T-cell (primary cell): Measurements from ENCODE around the gene KRTAP9-6. TPM values are rescaled to one million over a fixed set of nuclear protein-coding genes. Genes with fewer than 3 reads are reported as not detected.

ENCODE experiments used
- ATAC-seq, 4 experiments: fragments of 200-7000 bp in 3 of 4; fragments of 150-1000 bp in 1 of 4; cut with Tn5 transposase; replicated peaks in 1 of 4; 1 replicate in 3 of 4; 2 replicates in 1 of 4; pipeline ENCODE4 v1.10.0; 2021; ENCODE audit warnings: moderate library complexity in 3 of 4, mild to moderate bottlenecking in 2 of 4, moderate number of reproducible peaks in 1 of 4
- CTCF ChIA-PET, 2 donors: fragments of 300-600 bp; sonication (Branson Sonifier 250); formaldehyde crosslinking; loops; one replicate each; lab custom pipeline; 2022; ENCODE audit warnings: antibody characterized with exemption in 2 of 2; lab: Charles Lee
- POLR2A ChIA-PET, 2 donors: fragments of 300-600 bp; sonication (Branson Sonifier 250); formaldehyde crosslinking; loops; one replicate each; lab custom pipeline; 2022; ENCODE audit warnings: antibody characterized with exemption in 2 of 2; lab: Charles Lee
- DNase-seq, 35 experiments: peaks; one replicate each; pipeline versions ENCODE4 v3.0.0 to v3.0.0-alpha.2; 2013 to 2023
- H3K27ac ChIP-seq: one replicate; pipeline ENCODE4 v1.5.1; 2013; ENCODE audit warnings: low read length
- H3K27me3 ChIP-seq, 2 experiments: replicated peaks in 1 of 2; 1 replicate in 1 of 2; 2 replicates in 1 of 2; pipeline versions ENCODE4 v1.6.1 to v1.7.0; 2013; ENCODE audit warnings: low read length in 1 of 2, mixed read lengths in 1 of 2; ENCODE audit not compliant: control insufficient read depth in 2 of 2, insufficient read depth in 2 of 2; ENCODE audit errors: extremely low read depth in 1 of 2
- H3K36me3 ChIP-seq, 2 donors: 1 replicate in 1 of 2; 2 replicates in 1 of 2; pipeline versions ENCODE4 v1.6.1 to v1.7.0; 2013; ENCODE audit warnings: low read length in 1 of 2; ENCODE audit not compliant: control insufficient read depth in 2 of 2, insufficient read depth in 1 of 2; ENCODE audit errors: extremely low read depth in 1 of 2
- H3K4me1 ChIP-seq, 2 experiments: 1 replicate in 1 of 2; 2 replicates in 1 of 2; pipeline versions ENCODE4 v1.6.1 to v1.7.0; 2013; ENCODE audit warnings: low read length in 2 of 2, mixed read lengths in 1 of 2; ENCODE audit not compliant: insufficient read depth in 2 of 2, control insufficient read depth in 1 of 2; ENCODE audit errors: extremely low read depth in 1 of 2
- H3K4me3 ChIP-seq, 2 donors: 1 replicate in 1 of 2; 2 replicates in 1 of 2; pipeline versions ENCODE4 v1.5.1 to v1.7.0; 2013; ENCODE audit warnings: mild to moderate bottlenecking in 2 of 2, low read length in 1 of 2, moderate library complexity in 1 of 2; ENCODE audit not compliant: control insufficient read depth in 1 of 2; ENCODE audit errors: extremely low read depth in 1 of 2
- H3K9me3 ChIP-seq: 2 replicates; pipeline ENCODE4 v1.7.0; 2013
- H3K27ac Mint-ChIP-seq, 2 donors: one replicate each; pipeline ENCODE4 v1.8.0; 2020 to 2021; ENCODE audit warnings: mild to moderate bottlenecking in 2 of 2, mixed read lengths in 2 of 2
- H3K27me3 Mint-ChIP-seq, 2 donors: one replicate each; pipeline ENCODE4 v1.8.0; 2021 to 2022; ENCODE audit warnings: mixed read lengths in 2 of 2
- H3K36me3 Mint-ChIP-seq: one replicate; pipeline ENCODE4 v1.8.0; 2021; ENCODE audit warnings: mixed read lengths
- H3K4me1 Mint-ChIP-seq, 3 donors: one replicate each; pipeline ENCODE4 v1.8.0; 2020 to 2022; ENCODE audit warnings: mixed read lengths in 3 of 3, mild to moderate bottlenecking in 1 of 3
- H3K4me3 Mint-ChIP-seq, 3 donors: one replicate each; pipeline ENCODE4 v1.8.0; 2020 to 2022; ENCODE audit warnings: mild to moderate bottlenecking in 3 of 3, mixed read lengths in 3 of 3, moderate library complexity in 3 of 3
- H3K9me3 Mint-ChIP-seq, 3 donors: one replicate each; pipeline ENCODE4 v1.8.0; 2020 to 2022; ENCODE audit warnings: mixed read lengths in 3 of 3
- WGBS: methylation state at CpG from one replicate; pipeline ENCODE4 v1.1.5; 2013; ENCODE audit warnings: missing lambda C conversion rate; ENCODE audit not compliant: insufficient coverage; 5-methylcytosine and 5-hydroxymethylcytosine counted together
- total RNA-seq, 35 experiments: library from RNA in 6 of 35; stranded (reverse) in 6 of 35; fragments of 120-200 nt in 1 of 35; gene quantifications; one replicate each; pipeline versions ENCODE4 v1.2.1 to v1.2.4 and lab custom pipeline; 2013 to 2026

KRTAP9-6 gene
- total RNA-seq, 5 donors from 2014 or later (not counting 1 experiment from before 2014, with no cell fraction given): not detected

DNA sequence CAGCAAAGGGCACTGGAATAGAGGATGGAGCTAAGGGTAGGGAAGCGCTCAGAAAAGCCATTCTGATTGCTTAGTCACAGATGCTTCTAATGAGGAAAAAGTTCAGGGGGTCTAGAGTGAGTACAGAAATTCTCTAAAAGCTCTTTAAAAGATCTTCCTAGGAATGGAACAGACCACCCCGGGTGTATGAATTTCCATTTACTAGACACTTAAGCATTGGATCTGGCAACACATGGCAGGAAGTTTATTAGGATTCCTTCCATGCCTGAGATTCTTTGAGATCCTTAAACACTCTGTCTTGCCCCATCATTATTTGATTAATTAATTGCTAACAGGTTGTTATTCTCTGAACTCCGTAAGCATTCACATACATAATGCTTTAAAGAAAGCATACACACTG is 18.9 kb downstream of the KRTAP9-6 start:
- Mint-ChIP-seq H3K9me3 (no peaks in the 10 kb centered on the region), H3K36me3 (no peaks in the 10 kb centered on the region), H3K27ac (no peak overlapping the region), H3K27me3 (no peaks in the 10 kb centered on the region), H3K4me3 (no peak overlapping the region), H3K4me1 (peaks cover 16 to 19% (median 18%) of the 10 kb centered on the region in 3 donors)
- ATAC-seq (no peak), DNase-seq (no peak)
- H3K36me3 ChIP-seq: no peaks in the 10 kb centered on the region
- 100% methylated on average over 1 of the region's 3 CpGs for WGBS
- CTCF ChIA-PET: no interaction called here
- POLR2A ChIA-PET: interaction anchor here in 1 of 2 donors (0.5 kb wide), 1 partner anchor 11 kb away, joined by 3 read pairs; no protein-coding TSS in a partner anchor
- H3K27ac ChIP-seq: no peak overlapping the region
- peaks cover 5% of the 10 kb centered on the region in 2 experiments for H3K4me1 ChIP-seq
- H3K27me3 ChIP-seq: no peaks in the 10 kb centered on the region
- H3K9me3 ChIP-seq: no peaks in the 10 kb centered on the region
- H3K4me3 ChIP-seq: no peak overlapping the region

GRCh38 chr17:41284546-41284945 is 19.4 kb downstream of the KRTAP9-6 start:
- ChIA-PET POLR2A (no interaction called here), CTCF (no interaction called here)
- ATAC-seq: no peak
- no peak overlapping the region for H3K4me3 ChIP-seq
- peaks cover 16 to 19% (median 18%) of the 10 kb centered on the region in 3 donors for H3K4me1 Mint-ChIP-seq
- peak in 1 of 35 experiments; percentile 2 for DNase-seq
- no peak overlapping the region for H3K4me3 Mint-ChIP-seq
- peaks cover 5% of the 10 kb centered on the region in 2 experiments for H3K4me1 ChIP-seq
- WGBS: no CpG with 5 or more reads among the region's 2 CpGs
- H3K27me3 ChIP-seq: no peaks in the 10 kb centered on the region
- no peaks in the 10 kb centered on the region for H3K36me3 ChIP-seq
- H3K27me3 Mint-ChIP-seq: no peaks in the 10 kb centered on the region
- H3K27ac ChIP-seq: no peak overlapping the region
- H3K9me3 Mint-ChIP-seq: no peaks in the 10 kb centered on the region
- H3K9me3 ChIP-seq: no peaks in the 10 kb centered on the region
- no peaks in the 10 kb centered on the region for H3K36me3 Mint-ChIP-seq
- H3K27ac Mint-ChIP-seq: no peak overlapping the region

GRCh38 chr17:41287050-41287449 is 21.9 kb downstream of the KRTAP9-6 start:
- DNase-seq: no peak
- Mint-ChIP-seq H3K36me3 (no peaks in the 10 kb centered on the region), H3K9me3 (no peaks in the 10 kb centered on the region), H3K4me3 (no peak overlapping the region), H3K27ac (no peak overlapping the region), H3K4me1 (peaks cover 16 to 19% (median 18%) of the 10 kb centered on the region in 3 donors), H3K27me3 (no peaks in the 10 kb centered on the region)
- no peak overlapping the region for H3K4me3 ChIP-seq
- CTCF ChIA-PET: interaction anchor here in 1 of 2 donors (0.7 kb wide), 1 partner anchor 1068 kb away, joined by 3 read pairs; no protein-coding TSS in a partner anchor
- H3K9me3 ChIP-seq: no peaks in the 10 kb centered on the region
- H3K36me3 ChIP-seq: no peaks in the 10 kb centered on the region
- no peak for ATAC-seq
- no peak overlapping the region for H3K27ac ChIP-seq
- H3K27me3 ChIP-seq: no peaks in the 10 kb centered on the region
- peaks cover 5% of the 10 kb centered on the region in 2 experiments for H3K4me1 ChIP-seq
- no CpG with 5 or more reads among the region's 3 CpGs for WGBS
- POLR2A ChIA-PET: no interaction called here

DNA sequence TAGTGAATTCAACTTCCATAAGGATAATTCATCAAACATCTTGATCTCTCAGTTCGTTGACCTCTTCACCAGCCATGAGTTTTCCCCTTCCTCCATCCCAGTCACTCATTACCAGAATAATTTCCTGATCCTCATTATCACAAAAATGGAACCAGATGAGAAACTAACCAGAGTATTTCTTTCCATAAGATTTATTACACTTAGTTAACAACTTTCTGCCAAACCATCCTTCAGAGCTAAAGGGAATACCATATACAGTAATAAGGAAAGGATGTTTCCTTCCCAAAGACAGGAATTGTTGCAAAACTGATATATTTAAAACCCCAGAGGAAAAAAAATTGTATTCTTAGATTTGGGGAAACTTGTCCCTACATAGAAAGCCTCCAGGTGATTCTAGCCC is 28.8 kb downstream of the KRTAP9-6 start:
- no peak overlapping the region for H3K4me3 Mint-ChIP-seq
- H3K27ac Mint-ChIP-seq: no peak overlapping the region
- no peaks in the 10 kb centered on the region for H3K36me3 ChIP-seq
- no peaks in the 10 kb centered on the region for H3K36me3 Mint-ChIP-seq
- ChIA-PET POLR2A (no interaction called here), CTCF (interaction anchor here in 1 of 2 donors (0.7 kb wide), 2 partner anchors 11 to 98 kb away, joined by 3 read pairs; no protein-coding TSS in a partner anchor)
- no peaks in the 10 kb centered on the region for H3K4me1 ChIP-seq
- WGBS: 75% methylated on average over 1 of the region's 1 CpG
- ATAC-seq (no peak), DNase-seq (no peak)
- no peaks in the 10 kb centered on the region for H3K9me3 ChIP-seq
- no peaks in the 10 kb centered on the region for H3K4me1 Mint-ChIP-seq
- H3K4me3 ChIP-seq: no peak overlapping the region
- H3K27ac ChIP-seq: no peak overlapping the region
- peaks cover 0 to 4% of the 10 kb centered on the region in 2 donors for H3K27me3 Mint-ChIP-seq
- peaks cover 0 to 7% of the 10 kb centered on the region in 2 experiments for H3K27me3 ChIP-seq
- H3K9me3 Mint-ChIP-seq: no peaks in the 10 kb centered on the region

GRCh38 chr17:41296846-41297245 is 31.7 kb downstream of the KRTAP9-6 start:
- Histone ChIP-seq H3K4me1 (peaks cover 0 to 4% of the 10 kb centered on the region in 2 experiments), H3K4me3 (no peak overlapping the region), H3K9me3 (no peaks in the 10 kb centered on the region), H3K27ac (no peak overlapping the region), H3K27me3 (peaks cover 0 to 7% of the 10 kb centered on the region in 2 experiments), H3K36me3 (no peaks in the 10 kb centered on the region)
- WGBS: no CpG with 5 or more reads among the region's 1 CpG
- CTCF ChIA-PET: no interaction called here
- no peak overlapping the region for H3K4me3 Mint-ChIP-seq
- H3K4me1 Mint-ChIP-seq: peaks cover 9 to 12% (median 9%) of the 10 kb centered on the region in 3 donors
- no peak for DNase-seq
- peaks cover 3% of the 10 kb centered on the region for H3K36me3 Mint-ChIP-seq
- no peak overlapping the region for H3K27ac Mint-ChIP-seq
- peaks cover 0 to 4% of the 10 kb centered on the region in 2 donors for H3K27me3 Mint-ChIP-seq
- no peak for ATAC-seq
- peaks cover 0 to 9% (median 5%) of the 10 kb centered on the region in 3 donors for H3K9me3 Mint-ChIP-seq
- POLR2A ChIA-PET: no interaction called here

DNA sequence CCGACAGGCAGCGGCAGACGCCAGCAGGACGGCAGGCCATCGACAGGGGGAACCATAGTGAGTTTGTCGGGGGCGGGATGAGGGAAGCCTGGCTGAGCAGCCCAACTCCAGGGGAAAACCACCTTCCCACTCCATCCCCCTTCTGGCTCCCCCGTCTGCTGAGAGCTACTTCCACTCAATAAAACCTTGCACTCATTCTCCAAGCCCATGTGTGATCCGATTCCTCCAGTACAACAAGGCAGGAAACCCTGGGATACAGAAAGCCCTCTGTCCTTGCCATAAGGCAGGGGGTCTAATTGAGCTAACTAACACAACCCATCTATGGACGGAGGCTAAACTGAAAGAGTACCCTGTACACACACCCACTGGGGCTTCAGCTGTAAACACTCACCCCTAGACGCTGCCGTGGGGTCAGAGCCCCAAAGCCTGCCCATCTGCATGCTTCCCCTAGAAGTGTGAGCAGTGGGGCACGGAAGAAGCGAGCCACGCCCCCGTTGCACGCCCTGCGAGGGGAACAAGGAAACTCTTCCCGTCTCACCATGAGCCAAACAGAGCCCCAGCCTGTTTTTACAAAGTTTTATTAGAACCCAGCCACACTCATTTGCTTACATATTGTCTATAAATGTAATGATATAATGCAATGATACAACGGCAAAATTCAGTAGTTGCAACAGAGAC is 33.4 kb downstream of the KRTAP9-6 start:
- WGBS: 91% methylated on average over 10 of the region's 20 CpGs
- Histone ChIP-seq H3K27me3 (peaks cover 0 to 7% of the 10 kb centered on the region in 2 experiments), H3K9me3 (no peaks in the 10 kb centered on the region), H3K36me3 (no peaks in the 10 kb centered on the region), H3K27ac (no peak overlapping the region), H3K4me1 (peaks cover 0 to 6% of the 10 kb centered on the region in 2 experiments), H3K4me3 (no peak overlapping the region)
- no peak overlapping the region for H3K4me3 Mint-ChIP-seq
- ATAC-seq: no peak
- H3K36me3 Mint-ChIP-seq: peaks cover 3% of the 10 kb centered on the region
- ChIA-PET POLR2A (no interaction called here), CTCF (no interaction called here)
- H3K4me1 Mint-ChIP-seq: peaks cover 12 to 15% (median 12%) of the 10 kb centered on the region in 3 donors
- no peak for DNase-seq
- H3K9me3 Mint-ChIP-seq: peaks cover 0 to 9% (median 5%) of the 10 kb centered on the region in 3 donors
- H3K27ac Mint-ChIP-seq: no peak overlapping the region
- H3K27me3 Mint-ChIP-seq: no peaks in the 10 kb centered on the region
